ENCODE data around the gene ATP6V0E2. TPM values are rescaled to one million over a fixed set of nuclear protein-coding genes. Genes with fewer than 3 reads are reported as not detected.

The ATP6V0E2 gene
- total RNA-seq, 6 experiments from 2014 or later: 33.8 to 95.1 (median 70.9) TPM

GRCh38 chr7:149866779-149867447 lies 6.9 kb upstream of the ATP6V0E2 start:
- TF ChIP-seq POLR2A (IDR thresholded peaks at IDR 0.05): no peak
- TF ChIP-seq, protein P1, sequence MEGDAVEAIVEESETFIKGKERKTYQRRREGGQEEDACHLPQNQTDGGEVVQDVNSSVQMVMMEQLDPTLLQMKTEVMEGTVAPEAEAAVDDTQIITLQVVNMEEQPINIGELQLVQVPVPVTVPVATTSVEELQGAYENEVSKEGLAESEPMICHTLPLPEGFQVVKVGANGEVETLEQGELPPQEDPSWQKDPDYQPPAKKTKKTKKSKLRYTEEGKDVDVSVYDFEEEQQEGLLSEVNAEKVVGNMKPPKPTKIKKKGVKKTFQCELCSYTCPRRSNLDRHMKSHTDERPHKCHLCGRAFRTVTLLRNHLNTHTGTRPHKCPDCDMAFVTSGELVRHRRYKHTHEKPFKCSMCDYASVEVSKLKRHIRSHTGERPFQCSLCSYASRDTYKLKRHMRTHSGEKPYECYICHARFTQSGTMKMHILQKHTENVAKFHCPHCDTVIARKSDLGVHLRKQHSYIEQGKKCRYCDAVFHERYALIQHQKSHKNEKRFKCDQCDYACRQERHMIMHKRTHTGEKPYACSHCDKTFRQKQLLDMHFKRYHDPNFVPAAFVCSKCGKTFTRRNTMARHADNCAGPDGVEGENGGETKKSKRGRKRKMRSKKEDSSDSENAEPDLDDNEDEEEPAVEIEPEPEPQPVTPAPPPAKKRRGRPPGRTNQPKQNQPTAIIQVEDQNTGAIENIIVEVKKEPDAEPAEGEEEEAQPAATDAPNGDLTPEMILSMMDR (IDR thresholded peaks at IDR 0.05): no peak
- H3K36me3 ChIP-seq: peaks cover 0 to 6% (median 0%) of the 10 kb centered on the region in 4 donors
- ATAC-seq (peak; percentile 9 to 48 (median 34)), DNase-seq (peak in 1 of 3 donors; percentile 42)
- no peaks in the 10 kb centered on the region for H3K4me1 ChIP-seq
- H3K27me3 ChIP-seq: no peaks in the 10 kb centered on the region
- no peaks in the 10 kb centered on the region for H3K9me3 ChIP-seq
- H3K4me3 ChIP-seq: no peak overlapping the region
- intact Hi-C loops (cut with DNase I): no loop called here
- no peak overlapping the region for H3K27ac ChIP-seq
- WGBS (ENCODE audit: insufficient coverage, low coverage, low lambda C conversion rate, missing lambda C conversion rate): 34% methylated on average over 7 of the region's 11 CpGs

- ATAC-seq (no peak), DNase-seq (peak in 1 of 3 donors; percentile 33)
- H3K9me3 ChIP-seq: no peaks in the 10 kb centered on the region
- TF ChIP-seq, protein P1 (IDR thresholded peaks at IDR 0.05): no peak
- TF ChIP-seq POLR2A (IDR thresholded peaks at IDR 0.05): no peak
- intact Hi-C loops (cut with DNase I): no loop called here
- peaks cover 0 to 5% (median 2%) of the 10 kb centered on the region in 4 donors for H3K4me1 ChIP-seq
- H3K27ac ChIP-seq: no peak overlapping the region
- H3K36me3 ChIP-seq: peaks cover 0 to 6% (median 0%) of the 10 kb centered on the region in 4 donors
- no peak overlapping the region for H3K4me3 ChIP-seq
- H3K27me3 ChIP-seq: no peaks in the 10 kb centered on the region
- WGBS (ENCODE audit: insufficient coverage, low coverage, low lambda C conversion rate, missing lambda C conversion rate): 89% methylated on average over 14 of the region's 25 CpGs
These were observed 5.8 kb upstream of the ATP6V0E2 start for GRCh38 chr7:149867762-149868622.

- ATAC-seq (no peak), DNase-seq (peak in 1 of 3 donors; percentile 32)
- Histone ChIP-seq H3K4me1 (peaks cover 0 to 5% (median 2%) of the 10 kb centered on the region in 4 donors), H3K27me3 (no peaks in the 10 kb centered on the region), H3K9me3 (no peaks in the 10 kb centered on the region), H3K27ac (no peak overlapping the region), H3K4me3 (no peak overlapping the region), H3K36me3 (peaks cover 0 to 6% (median 0%) of the 10 kb centered on the region in 4 donors)
- TF ChIP-seq, protein P1 (IDR thresholded peaks at IDR 0.05): no peak
- TF ChIP-seq POLR2A (IDR thresholded peaks at IDR 0.05): no peak
- intact Hi-C loops (cut with DNase I): no loop called here
- 13% methylated on average over 1 of the region's 7 CpGs for WGBS (ENCODE audit: insufficient coverage, low coverage, low lambda C conversion rate, missing lambda C conversion rate)
These were observed 5.0 kb upstream of the ATP6V0E2 start for GRCh38 chr7:149868623-149869290.

GRCh38 chr7:149869291-149869650 lies 4.5 kb upstream of the ATP6V0E2 start:
- DNase-seq: peak in 1 of 3 donors; percentile 31
- no peaks in the 10 kb centered on the region for H3K9me3 ChIP-seq
- peaks cover 0 to 8% (median 2%) of the 10 kb centered on the region in 4 donors for H3K4me1 ChIP-seq
- peaks cover 0 to 2% (median 0%) of the 10 kb centered on the region in 4 donors for H3K36me3 ChIP-seq
- no peaks in the 10 kb centered on the region for H3K27me3 ChIP-seq
- ATAC-seq: no peak
- WGBS (ENCODE audit: insufficient coverage, low coverage, low lambda C conversion rate, missing lambda C conversion rate): no CpG with 5 or more reads among the region's 5 CpGs
- H3K27ac ChIP-seq: no peak overlapping the region
- intact Hi-C loops (cut with DNase I): no loop called here
- no peak overlapping the region for H3K4me3 ChIP-seq
- TF ChIP-seq, protein P1 (IDR thresholded peaks at IDR 0.05): no peak
- no peak for TF ChIP-seq POLR2A (IDR thresholded peaks at IDR 0.05)

Measured in right lobe of liver (tissue), 6 donors.